Activated CD8-positive, alpha-beta memory T cell treated with anti-CD3 and anti-CD28 coated beads for 1 hour (primary cell): ENCODE measurements around the gene ABHD16A.

ENCODE experiments used
- DNase-seq, 2 donors: peaks; one replicate each; pipeline ENCODE4 v3.0.0-alpha.2; 2020; ENCODE audit warnings: low read depth in 1 of 2; ENCODE audit errors: extremely low read depth in 1 of 2

ABHD16A gene

DNA sequence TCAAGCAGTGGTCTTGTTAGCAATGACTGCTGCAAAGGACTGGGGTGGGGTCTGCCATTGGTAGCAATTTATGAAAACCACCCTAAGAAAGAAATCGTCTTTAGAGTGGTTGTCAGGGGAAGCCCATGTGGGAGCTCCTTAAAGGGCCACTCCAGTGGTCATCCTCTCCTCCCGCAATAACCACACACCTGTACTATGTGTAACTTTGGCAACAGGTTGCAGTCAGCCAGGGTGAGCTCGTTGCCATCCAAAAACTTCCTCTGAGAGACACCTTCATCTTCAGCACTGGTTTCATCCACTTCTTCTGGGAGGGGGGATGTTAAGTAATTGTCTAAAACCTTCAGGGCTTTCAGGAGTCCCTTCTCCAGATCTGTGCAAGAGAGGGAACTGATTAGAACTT is 28.9 kb upstream of the ABHD16A start:
- DNase-seq, result no peak

DNA sequence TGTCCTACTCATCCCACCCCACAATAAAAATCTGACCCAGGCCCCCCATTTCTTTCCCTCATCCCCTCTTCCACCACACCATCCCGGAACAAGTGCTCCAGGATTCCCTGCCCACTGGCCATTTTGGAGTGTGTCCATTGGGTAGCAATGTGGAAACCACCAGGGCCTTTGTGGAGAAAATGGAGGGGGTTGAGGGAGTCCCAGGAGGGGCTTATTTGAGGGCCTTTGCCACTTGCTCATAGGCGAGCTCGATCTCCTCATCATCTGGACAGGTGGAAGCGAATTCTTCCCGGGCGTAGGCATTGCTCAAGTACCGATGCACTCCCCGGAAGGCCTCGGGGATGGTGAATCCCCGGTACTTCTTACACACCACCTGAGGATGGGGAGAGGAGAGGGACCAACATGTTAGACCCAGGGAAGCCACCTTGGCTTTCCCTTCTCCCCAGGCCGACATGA is 27.5 kb upstream of the ABHD16A start:
- no peak for DNase-seq

DNA sequence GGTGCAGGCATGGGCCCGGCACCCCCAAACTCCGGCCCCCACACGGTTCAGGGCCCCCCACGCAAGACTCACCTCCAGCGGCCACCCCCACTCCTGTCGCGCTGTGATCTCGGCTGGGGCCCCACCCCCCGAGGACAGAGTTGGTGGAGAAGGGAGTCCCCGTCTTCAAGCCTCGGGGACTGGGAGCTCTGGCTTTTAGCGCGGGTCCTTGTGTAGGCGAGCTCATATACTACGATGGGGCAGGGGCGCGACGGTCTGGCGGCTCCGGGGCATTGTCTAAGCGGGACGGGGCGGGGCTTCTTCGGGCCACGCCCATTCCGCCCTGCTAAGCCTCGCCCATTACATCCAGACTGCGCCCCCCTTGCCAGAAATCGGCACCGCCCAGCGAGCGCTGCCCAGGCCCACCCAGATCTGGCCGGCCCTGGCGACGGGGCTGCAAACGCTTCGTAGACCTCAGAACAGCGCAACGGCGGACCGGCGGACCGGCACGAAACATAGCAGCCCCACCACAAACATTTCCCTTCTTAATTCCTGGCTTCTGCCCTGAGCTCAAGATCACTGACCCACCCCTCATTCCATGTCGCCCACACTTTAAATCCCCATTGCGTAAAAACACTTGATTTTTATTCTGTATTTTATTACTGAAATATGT is 27.0 kb upstream of the ABHD16A start:
- DNase-seq, result peak in 1 of 2 donors; percentile 59

DNA sequence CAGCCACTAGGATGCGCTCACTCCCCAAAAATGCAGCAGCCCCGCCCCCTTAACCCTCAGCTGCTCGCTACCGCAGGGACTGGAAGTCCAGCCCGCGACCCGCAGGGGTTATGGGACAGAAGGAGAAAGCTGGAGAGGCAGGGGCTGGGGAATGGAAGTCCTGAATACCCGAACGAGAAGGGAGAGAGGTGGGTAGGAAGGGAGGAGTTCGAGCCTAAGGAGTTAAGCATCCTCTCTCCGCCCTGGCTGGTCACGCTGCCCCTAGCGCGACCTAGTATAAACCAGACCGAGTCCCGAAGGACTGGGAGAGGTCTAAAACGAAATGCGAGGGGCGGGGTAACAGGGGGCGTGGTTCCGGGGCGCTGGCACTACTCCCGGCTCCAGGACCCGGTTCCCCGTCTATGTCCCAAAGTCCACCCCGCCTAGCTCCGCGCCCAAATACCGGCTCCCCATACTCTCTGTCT is 26.4 kb upstream of the ABHD16A start:
- peak; percentile 58 to 68 for DNase-seq

DNA sequence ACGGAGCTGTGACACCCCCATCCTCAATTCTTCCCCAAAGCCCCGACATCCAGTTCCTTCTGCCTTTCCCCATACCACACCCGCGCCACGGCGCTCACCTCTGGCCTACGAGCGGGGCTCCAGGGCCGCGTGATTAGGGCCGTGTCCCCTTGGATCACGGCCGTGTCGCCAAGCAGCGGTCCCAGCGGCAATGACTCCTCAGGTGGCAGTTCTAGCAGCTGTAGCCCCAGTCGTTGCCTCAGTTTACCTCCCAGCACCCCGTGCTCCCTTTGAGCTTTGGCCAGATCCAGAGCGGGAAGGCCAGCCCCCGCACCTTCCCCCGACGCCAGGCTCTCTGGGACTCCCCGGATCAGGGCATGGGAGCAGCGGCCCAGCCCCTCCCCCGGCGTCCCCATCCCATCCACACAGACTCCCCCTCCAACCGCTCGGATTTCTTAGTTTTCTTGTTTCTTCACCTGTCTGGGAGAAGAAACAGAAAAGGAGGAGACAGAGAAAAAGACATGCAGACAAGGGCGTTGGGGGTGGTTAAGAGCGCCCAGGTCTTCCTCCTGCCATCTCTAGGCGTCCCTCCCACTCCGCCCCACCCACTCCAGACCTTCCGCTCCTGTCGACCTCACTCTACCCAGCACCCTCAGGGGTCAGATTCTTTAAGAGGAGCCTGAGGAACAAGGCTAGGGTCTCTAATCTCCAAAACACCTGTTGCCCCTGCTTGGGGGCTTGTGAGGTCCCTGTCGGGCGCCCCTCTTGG is 25.8 kb upstream of the ABHD16A start, which contains the start of gene DDAH2:
Gene DDAH2, minus strand, starts transcription at position 533 of the 748 bp plus-strand sequence. Its CDS starts 138 bp downstream, at position 395.
- no peak for DNase-seq

DNA sequence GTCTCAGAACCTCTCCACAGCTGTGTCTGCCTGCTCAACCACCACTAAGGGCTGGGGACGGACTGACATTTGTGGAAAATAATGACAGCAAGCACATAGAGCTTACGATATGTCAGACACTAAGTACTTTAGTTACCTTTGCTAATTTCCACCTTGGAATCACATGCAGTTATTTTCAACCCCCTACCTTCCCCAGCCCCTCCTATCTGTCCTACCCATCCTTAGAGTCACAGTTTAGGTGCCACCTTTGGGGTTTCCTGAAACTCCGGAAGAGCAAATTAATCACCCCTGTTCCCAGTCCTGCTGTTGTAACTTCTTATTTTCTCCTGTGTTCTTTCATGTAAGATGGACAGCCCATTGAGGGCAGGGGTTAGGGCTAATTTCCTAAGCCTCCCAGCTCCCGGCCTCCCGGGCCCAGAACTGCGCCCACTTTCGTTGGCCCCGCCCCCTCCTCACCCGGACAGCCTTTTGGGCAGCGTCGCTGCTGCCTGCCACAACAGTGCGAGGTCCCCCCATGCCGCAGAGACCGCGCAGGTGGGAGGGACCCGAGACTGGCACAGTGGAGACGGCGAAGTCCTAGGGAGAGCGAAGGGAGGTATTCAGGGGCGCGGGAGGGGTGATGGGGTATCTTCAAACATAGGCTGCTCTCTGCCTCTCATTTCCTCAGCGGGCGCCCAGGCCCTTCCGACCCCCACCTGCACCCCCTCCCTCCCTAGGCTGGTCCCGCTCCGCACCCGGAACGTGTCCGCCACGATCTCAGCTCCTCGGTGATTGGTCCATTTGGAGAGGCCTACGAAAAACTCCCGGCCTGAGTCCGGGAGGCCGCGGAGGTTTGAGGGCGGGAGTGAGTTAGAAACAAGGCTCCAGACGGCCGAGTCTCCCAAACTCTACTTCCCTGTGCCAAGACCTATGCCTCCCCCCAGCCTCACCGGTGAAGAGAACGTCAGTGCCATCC is 24.9 kb upstream of the ABHD16A start:
- no peak for DNase-seq

DNA sequence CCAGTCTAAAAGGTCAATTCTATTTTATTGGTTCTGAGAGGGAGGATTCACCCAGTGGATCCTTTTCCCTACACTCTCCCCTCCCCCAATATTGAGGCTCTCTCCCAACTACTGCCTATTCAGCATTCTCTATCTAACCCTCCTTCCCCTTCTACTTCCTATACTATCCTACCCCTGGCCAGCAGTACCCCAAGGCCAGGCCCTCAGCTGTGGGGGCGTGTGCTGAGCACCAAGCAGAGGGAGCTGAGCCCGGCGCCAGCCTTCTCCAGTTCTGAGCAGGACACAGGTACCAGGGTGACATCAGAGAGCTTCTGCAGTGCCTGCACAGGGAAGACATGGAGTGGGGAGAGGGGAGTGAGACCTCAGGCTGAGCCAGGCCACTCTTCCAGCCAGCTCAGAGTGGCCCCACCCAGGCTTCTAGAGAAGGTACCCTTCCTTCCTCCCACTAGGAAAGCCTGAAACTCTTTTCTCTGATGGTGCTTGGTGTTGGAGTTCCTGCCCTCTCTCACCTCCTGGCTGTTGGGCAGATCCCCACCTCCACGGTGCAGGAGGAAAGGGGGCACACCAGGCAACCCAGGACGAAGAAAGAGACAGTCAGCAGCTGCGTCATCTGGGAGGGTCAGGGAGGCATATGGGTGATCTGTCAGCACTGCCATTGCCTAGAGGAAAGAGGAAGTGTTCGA is 24.1 kb upstream of the ABHD16A start:
- DNase-seq, result no peak

DNA sequence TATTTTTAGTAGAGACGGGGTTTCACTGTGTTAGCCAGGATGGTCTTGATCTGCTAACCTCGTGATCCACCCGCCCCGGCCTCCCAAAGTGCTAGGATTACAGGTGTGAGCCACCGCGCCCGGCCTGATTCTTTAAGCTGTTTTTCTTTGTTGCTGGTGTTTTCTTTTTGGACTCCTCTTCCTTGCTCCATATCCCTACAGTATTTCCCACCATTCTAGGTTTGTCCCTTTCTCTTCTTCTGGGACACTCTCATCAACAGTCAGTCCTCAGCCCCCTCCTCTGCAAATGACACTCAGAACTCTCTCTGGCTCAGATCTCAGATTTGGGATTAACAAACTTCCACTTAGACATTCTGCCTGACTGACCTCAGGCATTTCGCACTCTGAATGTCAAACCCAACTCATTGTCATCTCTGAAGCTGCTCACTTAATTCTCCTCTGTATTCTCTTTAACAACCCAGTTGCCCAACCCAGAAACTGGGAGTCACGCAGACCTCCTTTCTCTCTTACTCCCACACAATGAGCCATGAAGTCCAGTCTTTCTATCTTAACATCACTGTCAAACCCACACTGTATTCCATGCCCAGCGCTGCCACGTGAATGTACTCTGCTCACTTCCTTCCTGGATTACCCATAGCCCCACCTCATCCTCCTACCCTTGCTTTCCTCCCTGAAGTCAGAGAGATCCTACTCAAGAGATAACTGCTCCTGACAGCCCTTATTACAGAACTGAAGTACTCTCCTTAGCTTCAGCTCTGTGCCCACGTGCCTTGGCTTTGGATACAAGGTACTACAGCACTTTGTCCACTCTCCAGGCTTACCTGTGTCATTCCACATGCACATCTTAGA is 22.6 kb upstream of the ABHD16A start:
- no peak for DNase-seq

DNA sequence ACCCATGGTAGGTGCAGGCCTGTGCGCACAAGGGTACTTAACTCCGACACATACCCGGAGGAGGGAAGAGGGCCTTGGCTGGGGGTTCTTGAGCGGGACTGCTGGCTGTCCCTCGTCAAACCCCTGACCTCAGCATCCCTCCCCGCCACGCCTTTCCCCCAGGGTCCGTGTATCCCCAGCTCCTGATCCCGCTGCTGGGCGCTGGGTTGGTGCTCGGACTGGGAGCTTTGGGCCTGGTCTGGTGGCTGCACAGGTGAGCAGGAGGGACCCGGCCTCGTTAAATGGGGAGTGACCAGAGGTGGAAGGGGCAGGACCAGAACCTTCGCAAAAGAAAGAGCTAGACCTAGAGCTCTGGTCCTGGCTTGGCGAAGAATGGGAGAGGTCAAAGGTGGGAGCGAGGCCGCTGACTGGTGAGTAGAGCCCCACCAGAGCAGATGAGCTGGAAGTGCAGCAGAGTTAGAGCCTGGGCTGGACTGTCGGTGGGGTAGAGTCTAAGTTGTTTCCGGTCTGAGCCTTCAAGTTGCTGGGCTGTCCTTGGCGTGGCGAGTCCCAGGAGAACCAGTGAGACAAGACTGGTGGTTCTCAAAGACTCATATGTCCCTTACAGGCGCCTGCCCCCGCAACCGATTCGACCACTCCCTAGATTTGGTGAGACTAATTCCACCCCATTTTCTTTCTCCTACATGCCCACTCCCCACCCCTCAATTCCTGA is 21.0 kb upstream of the ABHD16A start:
- DNase-seq, result no peak

DNA sequence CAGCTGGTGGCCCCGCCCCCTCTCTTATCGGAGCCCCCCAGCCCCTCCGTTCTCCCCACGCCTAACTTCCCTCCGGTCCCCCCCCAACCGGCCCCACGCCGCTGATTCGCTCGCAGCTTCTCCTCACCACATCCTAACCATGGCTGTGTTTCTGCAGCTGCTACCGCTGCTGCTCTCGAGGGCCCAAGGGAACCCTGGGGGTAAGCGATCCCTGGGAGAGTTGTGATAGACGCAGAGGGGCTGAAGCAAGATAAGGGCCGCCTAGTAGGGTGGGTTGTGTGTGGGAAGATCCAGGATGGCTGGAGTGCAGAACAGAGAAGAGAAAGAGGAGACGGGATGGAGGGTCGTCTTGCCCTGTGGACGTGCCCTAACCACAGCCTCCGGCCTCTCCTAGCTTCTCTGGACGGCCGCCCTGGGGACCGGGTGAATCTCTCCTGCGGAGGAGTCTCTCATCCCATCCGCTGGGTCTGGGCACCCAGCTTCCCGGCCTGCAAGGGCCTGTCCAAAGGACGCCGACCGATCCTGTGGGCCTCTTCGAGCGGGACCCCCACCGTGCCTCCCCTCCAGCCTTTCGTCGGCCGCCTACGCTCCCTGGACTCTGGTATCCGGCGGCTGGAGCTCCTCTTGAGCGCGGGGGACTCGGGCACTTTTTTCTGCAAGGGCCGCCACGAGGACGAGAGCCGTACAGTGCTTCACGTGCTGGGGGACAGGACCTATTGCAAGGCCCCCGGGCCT is 20.3 kb upstream of the ABHD16A start, which contains the start of gene MPIG6B:
Gene MPIG6B, plus strand, starts transcription at position 129 of the 735 bp plus-strand sequence. Its CDS starts 11 bp downstream, at position 140.
- DNase-seq, result no peak

DNA sequence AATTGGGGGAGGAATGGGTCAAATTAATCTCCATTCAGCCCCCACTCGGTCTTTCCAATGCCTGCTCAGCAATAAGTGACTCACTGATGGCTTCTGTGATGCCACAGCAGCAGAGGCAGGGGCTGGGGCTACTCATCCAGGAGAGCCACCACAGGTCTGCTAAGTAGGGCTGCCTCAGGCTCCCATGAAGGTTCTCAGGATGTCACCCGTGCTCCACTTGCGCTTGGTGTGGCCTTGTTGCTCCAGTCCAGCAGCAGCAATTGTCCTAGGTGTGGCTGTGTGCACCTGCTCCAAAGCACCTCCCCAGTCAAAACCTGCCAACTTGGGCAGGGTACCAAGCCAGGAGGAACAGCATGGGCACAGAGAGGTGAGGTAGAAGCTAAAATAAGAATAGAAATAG is 19.0 kb upstream of the ABHD16A start:
- no peak for DNase-seq

DNA sequence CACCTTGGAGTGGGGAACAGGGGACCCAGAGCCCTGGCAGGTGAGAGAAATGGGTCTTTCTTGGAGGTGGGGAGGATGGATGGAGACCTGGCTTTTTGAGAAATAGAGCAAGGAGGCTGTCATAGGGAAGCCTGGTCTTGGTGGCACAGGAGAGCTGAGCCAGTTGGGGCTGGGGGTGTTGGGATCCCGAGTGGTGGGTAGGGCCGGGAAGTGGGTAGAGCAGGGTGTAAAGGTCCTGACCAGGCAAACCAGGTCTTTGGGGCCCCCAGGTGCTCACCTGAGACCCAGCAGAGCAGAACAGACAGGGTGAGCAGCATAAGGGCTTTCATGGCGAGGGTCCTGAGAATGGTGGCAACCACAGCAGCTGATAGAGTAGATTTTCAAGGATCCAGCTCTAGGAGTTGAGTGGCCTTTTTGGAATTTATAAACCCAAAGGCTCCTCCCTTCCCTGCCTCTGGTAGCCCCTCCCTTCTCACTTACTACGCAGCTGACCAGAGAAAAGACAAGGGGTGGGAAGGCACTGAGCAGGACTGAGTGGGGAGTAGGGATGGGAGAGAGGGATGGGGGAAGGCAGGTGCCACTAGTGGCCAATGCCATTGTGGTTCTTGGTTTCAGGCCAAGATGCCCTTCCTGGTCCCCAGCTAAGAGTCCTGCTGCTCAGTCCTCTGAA is 18.4 kb upstream of the ABHD16A start, which contains the start of gene LY6G6C:
Gene LY6G6C, minus strand, starts transcription at position 396 of the 670 bp plus-strand sequence. Its CDS starts 67 bp downstream, at position 329.
- no peak for DNase-seq

DNA sequence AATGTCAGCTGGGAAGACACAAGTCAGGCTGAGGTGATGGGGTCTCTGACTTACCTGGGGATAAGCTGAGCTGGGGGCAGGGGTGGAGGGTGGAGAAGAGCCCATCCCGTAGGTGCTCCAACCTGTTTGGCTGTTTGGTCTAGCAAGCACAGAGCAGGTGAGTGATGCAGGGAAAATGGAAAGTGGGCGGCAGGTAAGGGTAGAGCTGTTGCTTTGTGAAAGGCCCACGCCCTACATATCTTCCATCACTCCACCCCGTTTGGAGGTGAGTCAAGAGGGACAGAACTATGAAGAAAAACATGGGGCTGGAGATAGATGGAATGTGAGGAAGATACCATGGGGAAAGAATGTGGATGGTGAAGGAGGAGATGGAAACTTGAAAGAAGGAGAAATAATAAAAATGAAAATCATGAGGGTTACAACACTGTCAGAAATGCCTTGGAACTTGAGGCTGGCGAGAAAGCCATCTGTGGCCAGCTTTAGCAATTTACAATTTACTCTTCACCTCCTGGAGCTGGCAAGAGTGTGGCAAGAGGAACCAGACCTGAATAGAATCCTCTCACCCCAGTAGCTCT is 17.2 kb upstream of the ABHD16A start:
- DNase-seq, result no peak

DNA sequence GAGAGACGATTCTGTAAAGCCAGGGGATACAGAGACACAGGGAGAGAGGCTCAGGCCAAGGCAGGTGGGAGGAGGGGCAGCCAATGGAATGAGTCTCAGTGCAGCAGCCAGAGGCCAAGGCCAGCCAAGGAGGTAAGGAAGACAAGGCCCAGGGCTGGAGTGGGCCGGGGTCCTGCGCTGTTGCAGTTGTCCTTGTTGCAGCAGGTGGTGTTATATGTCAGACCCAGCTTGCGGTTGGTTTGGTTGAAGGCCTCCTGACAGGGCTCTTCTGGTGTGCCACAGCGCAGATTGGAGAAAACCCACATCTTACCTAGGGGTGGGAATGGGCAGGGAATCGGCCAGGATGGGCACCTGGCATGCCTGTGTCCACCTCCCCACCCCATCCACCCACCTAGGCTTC is 15.9 kb upstream of the ABHD16A start:
- no peak for DNase-seq

DNA sequence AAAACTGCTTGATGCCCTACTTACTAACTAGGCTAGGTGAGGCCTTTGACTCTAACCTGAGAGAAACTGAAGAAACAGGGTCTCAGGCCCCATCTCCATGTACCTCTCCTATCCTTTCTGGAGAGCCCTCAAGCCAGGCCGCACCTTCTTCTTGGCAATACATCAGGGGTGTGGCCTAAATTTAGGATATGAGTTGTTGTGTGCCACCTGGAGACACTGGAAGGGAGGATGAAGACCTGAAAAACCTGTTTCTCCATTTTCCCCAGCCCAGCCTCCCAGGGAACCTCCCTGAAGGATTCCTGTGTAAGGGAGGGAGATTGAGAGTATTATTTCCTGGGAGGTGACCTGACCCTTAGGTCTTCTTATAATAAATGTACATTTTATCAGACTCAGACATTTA is 15.1 kb upstream of the ABHD16A start:
- no peak for DNase-seq

DNA sequence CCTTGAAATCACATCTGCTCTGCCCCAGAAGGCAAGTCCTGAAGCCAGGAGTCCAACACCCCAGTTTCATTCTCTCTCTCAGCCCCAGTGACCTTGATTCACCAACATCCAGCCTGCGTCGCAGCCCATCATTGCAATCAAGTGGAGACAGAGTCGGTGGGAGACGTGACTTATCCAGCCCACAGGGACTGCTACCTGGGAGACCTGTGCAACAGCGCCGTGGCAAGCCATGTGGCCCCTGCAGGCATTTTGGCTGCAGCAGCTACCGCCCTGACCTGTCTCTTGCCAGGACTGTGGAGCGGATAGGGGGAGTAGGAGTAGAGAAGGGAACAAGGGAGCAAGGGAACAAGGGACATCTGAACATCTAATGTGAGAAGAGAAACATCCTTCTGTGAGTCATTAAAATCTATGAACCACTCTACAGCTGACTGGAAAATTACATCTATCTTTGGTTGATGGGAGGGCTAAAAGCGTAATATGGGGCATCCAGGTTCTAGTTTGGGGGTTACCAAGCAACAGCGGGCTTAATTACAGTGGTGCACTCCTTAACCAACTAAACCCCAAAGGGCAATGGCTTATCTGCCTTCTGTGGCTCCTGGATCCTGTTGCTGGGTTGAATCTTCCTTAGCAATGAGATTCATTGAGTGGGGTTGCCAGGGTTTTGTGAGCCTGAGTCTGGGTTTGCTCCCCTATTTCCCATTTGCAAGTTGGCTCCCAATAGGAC is 14.5 kb upstream of the ABHD16A start:
- no peak for DNase-seq
